Gastroesophageal sphincter (tissue), 4 donors: Measurements from ENCODE around the gene KLHL26. TPM values are rescaled to one million over a fixed set of nuclear protein-coding genes. Genes with fewer than 3 reads are reported as not detected.
A peak's percentile ranks its signal among the peaks of the same experiment; 100 is the strongest.

ENCODE experiments used
- ATAC-seq: fragments of 150-250 bp; one replicate; pipeline ENCODE4 v1.9.1; 2016; ENCODE audit warnings: mild to moderate bottlenecking, moderate library complexity
- H3K27ac ChIP-seq, 4 donors: fragments of 200-600 bp; sonication (generic) in 3 of 4; 1 replicate in 3 of 4; 2 replicates in 1 of 4; pipeline ENCODE4 v1.5.1; 2016 to 2019
- H3K27me3 ChIP-seq: fragments of 200-600 bp; sonication (generic); one replicate; pipeline ENCODE4 v1.5.1; 2019
- H3K36me3 ChIP-seq, 2 donors: fragments of 200-600 bp; sonication (generic); one replicate each; pipeline ENCODE4 v1.5.1; 2019; ENCODE audit warnings: control low read depth in 1 of 2
- H3K4me1 ChIP-seq, 3 donors: fragments of 200-600 bp; sonication (generic); 1 replicate in 2 of 3; 2 replicates in 1 of 3; pipeline ENCODE4 v1.5.1; 2016 to 2019; ENCODE audit warnings: control low read depth in 2 of 3
- H3K4me3 ChIP-seq, 2 donors: fragments of 200-600 bp; sonication (generic); one replicate each; pipeline ENCODE4 v1.5.1; 2019; ENCODE audit warnings: mild to moderate bottlenecking in 1 of 2, moderate library complexity in 1 of 2
- H3K9me3 ChIP-seq, 3 donors: fragments of 200-600 bp; sonication (generic); one replicate each; pipeline ENCODE4 v1.5.1; 2017 to 2019; ENCODE audit warnings: control low read depth in 2 of 3
- CTCF ChIP-seq, 4 experiments: fragments of 200-600 bp in 2 of 4; fragments of 450-650 bp in 2 of 4; sonication (generic) in 1 of 4; IDR thresholded peaks; one replicate each; pipeline ENCODE4 v1.5.1; 2017 to 2019; ENCODE audit warnings: antibody characterized with exemption in 4 of 4, mild to moderate bottlenecking in 2 of 4, moderate library complexity in 2 of 4
- EP300 ChIP-seq: sonication (generic); formaldehyde crosslinking; IDR thresholded peaks from one replicate; pipeline ENCODE4 v1.6.1; 2017; ENCODE audit warnings: antibody characterized with exemption, mild to moderate bottlenecking
- POLR2A ChIP-seq, 2 donors: fragments of 450-650 bp; IDR thresholded peaks; one replicate each; pipeline ENCODE4 v1.6.1; 2017; ENCODE audit warnings: antibody characterized with exemption in 2 of 2, mild to moderate bottlenecking in 2 of 2, moderate library complexity in 1 of 2
- POLR2AphosphoS5 ChIP-seq: sonication (generic); formaldehyde crosslinking; IDR thresholded peaks from one replicate; pipeline ENCODE4 v1.6.1; 2017; ENCODE audit warnings: antibody characterized with exemption
- WGBS, 2 donors: methylation state at CpG; one replicate each; pipeline ENCODE4 v1.1.5; 2018; ENCODE audit warnings: low coverage in 1 of 2; 5-methylcytosine and 5-hydroxymethylcytosine counted together
- total RNA-seq, 4 donors: library from RNA; depleted of rRNA; stranded (reverse); fragments of >200 nt; gene quantifications; one replicate each; pipeline ENCODE4 v1.1.0, GENCODE V29; 2016

KLHL26 gene
- total RNA-seq, 4 donors from 2014 or later: 12.9 to 19.0 (median 14.6) TPM

- peaks cover 0 to 42% (median 7%) of the 10 kb centered on the region in 3 donors for H3K4me1 ChIP-seq
These were observed 452 bp upstream of the KLHL26 start for GRCh38 chr19:18636183-18636968.

GRCh38 chr19:18637673-18638630 is 1.1 kb downstream of the KLHL26 start:
- peaks cover 0 to 5% of the 10 kb centered on the region in 2 donors for H3K36me3 ChIP-seq
- ATAC-seq: no peak
- TF ChIP-seq POLR2A (IDR thresholded peaks at IDR 0.05): no peak
- no peak for TF ChIP-seq EP300
- TF ChIP-seq POLR2AphosphoS5: no peak
- peak in 2 of 4 experiments; percentile 11 to 27 for TF ChIP-seq CTCF (IDR thresholded peaks at IDR 0.05)
- peak overlapping the region; percentile 62 to 73 for H3K4me3 ChIP-seq
- H3K27me3 ChIP-seq: no peaks in the 10 kb centered on the region
- peaks cover 0 to 42% (median 7%) of the 10 kb centered on the region in 3 donors for H3K4me1 ChIP-seq
- H3K9me3 ChIP-seq: no peaks in the 10 kb centered on the region
- peak overlapping the region; percentile 55 to 89 (median 86) for H3K27ac ChIP-seq
- WGBS, 2 donors: 18% methylated on average over 3 of the region's 3 CpGs; no CpG with 5 or more reads in 1 of the 2 donors

More at GRCh38 chr19:18636183-18636968, 452 bp upstream of the KLHL26 start:
- Histone ChIP-seq H3K4me3 (peak overlapping the region; percentile 62 to 73), H3K9me3 (no peaks in the 10 kb centered on the region), H3K27me3 (no peaks in the 10 kb centered on the region), H3K27ac (peak overlapping the region in 3 of 4 donors; percentile 85 to 89 (median 88)), H3K36me3 (peaks cover 0 to 5% of the 10 kb centered on the region in 2 donors)
- WGBS, 2 donors: 0 to 4% methylated on average over 10 to 19 of the region's 44 CpGs
- ATAC-seq: peak; percentile 96
- no peak for TF ChIP-seq EP300
- TF ChIP-seq POLR2A (IDR thresholded peaks at IDR 0.05): peak in 1 of 2 donors; percentile 6

GRCh38 chr19:18639706-18640243 is 2.9 kb downstream of the KLHL26 start:
- Histone ChIP-seq H3K4me1 (peaks cover 0 to 51% (median 12%) of the 10 kb centered on the region in 3 donors), H3K4me3 (no peak overlapping the region), H3K9me3 (no peaks in the 10 kb centered on the region), H3K36me3 (peaks cover 0 to 5% of the 10 kb centered on the region in 2 donors), H3K27me3 (no peaks in the 10 kb centered on the region), H3K27ac (peak overlapping the region in 1 of 4 donors; percentile 38)
- TF ChIP-seq POLR2A (IDR thresholded peaks at IDR 0.05) (no peak), EP300 (no peak), CTCF (IDR thresholded peaks at IDR 0.05) (no peak), POLR2AphosphoS5 (no peak)
- WGBS, 2 donors: 37 to 51% methylated on average over 5 to 8 of the region's 8 CpGs
- no peak for ATAC-seq

DNA sequence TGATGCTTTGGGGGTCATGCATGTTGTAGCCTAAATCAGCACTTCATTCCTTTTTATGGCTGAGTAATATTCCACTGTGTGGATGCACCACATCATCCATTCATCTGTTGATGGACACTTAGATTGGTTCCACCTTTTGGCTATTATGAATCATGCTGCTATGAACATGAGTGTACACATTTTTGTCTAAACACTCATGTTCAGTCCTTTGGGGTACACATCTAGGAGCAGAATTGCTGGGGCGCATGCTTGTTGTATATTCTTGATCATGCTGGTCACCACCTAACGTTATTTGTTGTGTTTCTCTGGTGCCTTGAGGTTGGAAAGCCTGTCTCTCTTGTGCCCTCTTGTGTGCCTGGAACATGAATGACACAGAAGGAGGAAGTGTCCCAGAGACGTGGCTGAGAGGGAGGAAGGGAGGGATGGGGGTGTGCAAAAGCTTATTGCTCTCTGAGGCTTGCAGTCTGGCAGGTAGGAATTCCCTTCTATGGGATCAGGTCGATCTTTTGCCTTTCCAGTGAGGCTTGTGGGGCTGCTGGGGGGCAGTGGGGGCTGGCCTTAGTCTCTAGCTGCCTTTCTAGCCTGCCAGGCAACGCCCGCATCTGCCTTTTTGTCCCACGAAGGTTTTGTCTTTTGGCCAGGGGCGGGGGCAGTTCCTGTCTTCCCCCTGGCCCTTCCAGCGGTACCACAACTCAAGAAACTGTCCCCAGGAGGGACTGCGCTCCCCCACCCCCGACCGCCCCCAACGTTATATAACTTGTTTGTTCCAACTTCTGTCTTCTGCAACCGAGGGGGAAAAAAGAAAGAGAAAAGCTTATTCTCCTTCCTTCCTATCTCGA is 7.6 kb downstream of the KLHL26 start:
- no peak for TF ChIP-seq EP300
- no peak for TF ChIP-seq POLR2AphosphoS5
- no peak for ATAC-seq
- Histone ChIP-seq H3K27me3 (no peaks in the 10 kb centered on the region), H3K27ac (peak overlapping the region in 3 of 4 donors; percentile 67 to 73 (median 71)), H3K36me3 (peaks cover 0 to 5% of the 10 kb centered on the region in 2 donors), H3K9me3 (no peaks in the 10 kb centered on the region), H3K4me3 (peak overlapping the region in 1 of 2 donors; percentile 33), H3K4me1 (peaks cover 2 to 64% (median 26%) of the 10 kb centered on the region in 3 donors)
- WGBS, 2 donors: 43% methylated on average over 2 to 10 of the region's 15 CpGs

GRCh38 chr19:18645035-18645511 is 8.2 kb downstream of the KLHL26 start:
- 68% methylated on average over 4 of the region's 13 CpGs; no CpG with 5 or more reads in 1 of the 2 donors for WGBS, 2 donors
- Histone ChIP-seq H3K36me3 (peaks cover 0 to 5% of the 10 kb centered on the region in 2 donors), H3K4me3 (peak overlapping the region in 1 of 2 donors; percentile 33), H3K27me3 (no peaks in the 10 kb centered on the region), H3K27ac (peak overlapping the region in 3 of 4 donors; percentile 67 to 73 (median 71)), H3K4me1 (peaks cover 2 to 64% (median 32%) of the 10 kb centered on the region in 3 donors), H3K9me3 (no peaks in the 10 kb centered on the region)
- no peak for ATAC-seq
- no peak for TF ChIP-seq EP300
- TF ChIP-seq CTCF (IDR thresholded peaks at IDR 0.05): no peak
- TF ChIP-seq POLR2A (IDR thresholded peaks at IDR 0.05): no peak
- TF ChIP-seq POLR2AphosphoS5: no peak
